Middle frontal gyrus (tissue), 1 donor: ENCODE results near the gene THBS2.

Source experiments
- DNase-seq: peaks from one replicate; pipeline ENCODE4 v3.0.0-alpha.2; 2015; ENCODE audit warnings: low spot score; ENCODE audit errors: extremely low spot score

THBS2 gene

DNA sequence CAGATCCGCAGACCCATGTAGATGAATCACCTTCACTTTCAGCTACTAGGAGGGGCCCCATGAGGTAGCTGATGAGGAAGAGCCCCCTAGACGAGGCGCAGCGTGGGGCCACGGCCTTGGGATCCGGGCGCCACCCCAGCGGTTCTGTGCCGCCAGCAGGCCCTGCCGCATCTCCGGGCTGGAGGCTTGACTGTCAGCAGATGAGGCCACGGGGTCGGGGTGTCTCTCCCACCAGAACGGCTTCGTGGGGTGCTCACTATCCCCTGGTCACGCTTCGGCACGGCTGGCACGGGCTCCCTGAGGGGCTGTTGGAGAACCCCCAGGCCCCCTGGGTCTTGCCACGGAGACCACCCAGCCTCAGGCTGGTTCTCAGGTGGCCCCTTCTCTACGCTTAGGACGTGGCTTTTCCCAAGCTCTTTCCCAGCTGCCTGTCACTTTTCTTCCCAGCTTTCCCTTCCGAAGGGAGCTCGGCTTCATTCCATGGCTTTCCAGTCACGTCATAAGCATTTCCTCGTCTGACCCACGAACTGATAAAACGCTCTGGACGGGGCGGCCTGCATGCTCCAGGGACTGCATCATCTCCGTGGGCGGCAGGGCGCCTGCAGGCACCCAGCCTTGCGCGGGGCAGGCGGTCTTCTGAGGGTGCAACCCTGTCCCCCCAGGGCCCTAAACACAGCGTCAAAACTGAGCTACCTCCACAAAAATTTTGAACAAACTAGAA is 85.9 kb downstream of the THBS2 start:
- DNase-seq, result no peak

DNA sequence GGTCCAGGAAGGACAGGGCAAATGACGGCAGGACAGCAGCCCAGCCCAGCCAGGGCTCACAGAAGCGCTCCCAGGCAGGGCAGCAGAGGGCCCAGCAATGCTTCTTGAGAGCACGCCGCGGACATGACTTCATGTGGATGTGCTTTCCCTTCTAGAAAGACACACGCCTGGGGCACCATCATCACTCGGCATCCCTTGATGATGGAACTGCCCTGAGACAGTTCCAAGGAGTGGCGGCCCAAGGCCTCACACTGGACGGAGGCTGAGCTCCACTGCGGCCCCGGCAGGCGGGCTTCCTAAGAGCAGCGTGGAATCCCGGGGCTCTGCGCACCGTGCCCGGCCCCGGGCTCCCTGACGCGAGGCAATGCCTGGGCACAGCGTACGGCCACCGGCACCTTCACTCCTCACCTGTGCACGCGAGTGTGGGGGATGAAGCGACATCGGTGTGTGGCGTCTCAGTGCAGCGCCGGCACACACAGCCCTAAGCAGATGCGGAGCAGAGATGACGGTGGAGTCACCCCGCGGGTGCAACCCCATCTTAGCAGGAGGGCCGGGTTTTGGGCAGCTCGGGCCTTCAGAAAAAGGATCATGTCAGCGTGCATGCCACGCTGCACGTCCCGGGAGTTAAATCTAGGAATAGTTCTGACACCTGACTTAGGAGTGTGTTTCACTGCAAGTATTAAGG is 86.6 kb downstream of the THBS2 start:
- DNase-seq, result no peak
